ENCODE data around the gene DNAAF1.

GRCh38 chr16:84121007-84121406, 24.1 kb upstream of the DNAAF1 start:
- TF ChIP-seq TAF1 (IDR thresholded peaks at IDR 0.05; ENCODE audit: low read depth, low read length) (no peak), POLR2AphosphoS5 (IDR thresholded peaks at IDR 0.05; ENCODE audit: low read depth, low read length) (no peak), SPI1 (IDR thresholded peaks at IDR 0.05; ENCODE audit: low read depth, low read length) (no peak), POLR2A (IDR thresholded peaks at IDR 0.05; ENCODE audit: low read depth, low read length) (no peak), PAX5 (IDR thresholded peaks at IDR 0.05; ENCODE audit: insufficient read depth, low read length, severe bottlenecking) (no peak), POU2F2 (IDR thresholded peaks at IDR 0.05; ENCODE audit: low read depth, low read length) (no peak)
